Keratinocyte (primary cell): Measurements from ENCODE around the gene PHF12.

Experiments
- EZH2 ChIP-seq: IDR thresholded peaks from one replicate; pipeline ENCODE4 v1.6.1; 2012; ENCODE audit warnings: inconsistent platforms, mild to moderate bottlenecking, low read length, moderate library complexity
- TF ChIP-seq, protein P1 (sequence below), 3 experiments: IDR thresholded peaks in 1 of 3; conservative IDR thresholded peaks in 1 of 3; optimal IDR thresholded peaks in 1 of 3; 2 replicates in 2 of 3; 3 replicates in 1 of 3; pipeline versions ENCODE3 to v1.5.1; 2011; ENCODE audit warnings: low read length in 3 of 3, mild to moderate bottlenecking in 3 of 3, moderate library complexity in 2 of 3, control low read depth in 1 of 3, inconsistent platforms in 1 of 3; ENCODE audit not compliant: insufficient read depth in 2 of 3; ENCODE audit errors: extremely low read depth in 1 of 3

DNA sequence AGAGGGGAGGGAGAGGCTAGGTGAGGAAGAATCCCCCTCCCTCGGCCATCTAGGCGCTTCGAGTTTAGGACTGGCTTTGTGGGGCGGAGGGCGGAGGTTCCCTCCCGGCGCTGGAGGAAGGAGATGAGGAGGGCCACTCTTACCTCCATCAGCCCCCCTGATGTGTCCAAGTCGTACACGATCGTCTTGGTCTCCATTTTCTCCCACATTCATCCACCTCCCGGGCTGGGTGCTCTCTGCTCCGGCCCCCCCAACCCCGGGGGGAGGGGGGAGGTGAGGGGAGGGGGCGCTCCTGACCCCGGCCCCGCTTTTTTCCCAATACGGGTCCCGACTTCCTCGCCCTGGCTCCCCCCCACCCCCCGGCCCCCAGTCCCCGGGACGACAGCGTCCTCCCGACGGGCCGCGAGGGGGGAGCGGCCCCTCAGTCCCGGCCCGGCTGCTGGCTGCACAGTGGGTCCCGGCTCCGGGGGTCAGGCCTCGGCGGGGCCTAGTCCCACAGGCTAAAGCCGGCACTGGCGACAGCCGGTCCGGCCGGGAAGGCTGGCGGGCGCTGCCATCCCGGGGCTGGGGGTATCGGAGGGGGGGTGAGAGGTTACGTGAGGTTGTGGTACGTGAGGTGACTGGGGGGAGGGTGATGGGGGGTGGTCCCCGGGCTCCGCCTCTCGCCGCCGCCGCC lies 428 bp downstream of the PHF12 start:
- TF ChIP-seq, protein P1, sequence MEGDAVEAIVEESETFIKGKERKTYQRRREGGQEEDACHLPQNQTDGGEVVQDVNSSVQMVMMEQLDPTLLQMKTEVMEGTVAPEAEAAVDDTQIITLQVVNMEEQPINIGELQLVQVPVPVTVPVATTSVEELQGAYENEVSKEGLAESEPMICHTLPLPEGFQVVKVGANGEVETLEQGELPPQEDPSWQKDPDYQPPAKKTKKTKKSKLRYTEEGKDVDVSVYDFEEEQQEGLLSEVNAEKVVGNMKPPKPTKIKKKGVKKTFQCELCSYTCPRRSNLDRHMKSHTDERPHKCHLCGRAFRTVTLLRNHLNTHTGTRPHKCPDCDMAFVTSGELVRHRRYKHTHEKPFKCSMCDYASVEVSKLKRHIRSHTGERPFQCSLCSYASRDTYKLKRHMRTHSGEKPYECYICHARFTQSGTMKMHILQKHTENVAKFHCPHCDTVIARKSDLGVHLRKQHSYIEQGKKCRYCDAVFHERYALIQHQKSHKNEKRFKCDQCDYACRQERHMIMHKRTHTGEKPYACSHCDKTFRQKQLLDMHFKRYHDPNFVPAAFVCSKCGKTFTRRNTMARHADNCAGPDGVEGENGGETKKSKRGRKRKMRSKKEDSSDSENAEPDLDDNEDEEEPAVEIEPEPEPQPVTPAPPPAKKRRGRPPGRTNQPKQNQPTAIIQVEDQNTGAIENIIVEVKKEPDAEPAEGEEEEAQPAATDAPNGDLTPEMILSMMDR (optimal IDR thresholded peaks at IDR 0.05 in 1 of 3, IDR thresholded peaks at IDR 0.05 in 1 of 3, conservative IDR thresholded peaks at IDR 0.05 in 1 of 3; ENCODE audit: extremely low read depth in 1 of 3, insufficient read depth in 2 of 3, low read length in 3 of 3): no peak
- no peak for TF ChIP-seq EZH2
